GM12891 (cell line): ENCODE results near the gene ZBED3.

ENCODE experiments used
- POLR2A ChIP-seq: IDR thresholded peaks from 2 replicates; pipeline ENCODE4 v1.6.1; 2011; ENCODE audit warnings: low read depth, low read length, control low read depth
- POLR2AphosphoS5 ChIP-seq: IDR thresholded peaks from 2 replicates; pipeline ENCODE4 v1.6.1; 2011; ENCODE audit warnings: low read depth, low read length, control low read depth
- POU2F2 ChIP-seq: IDR thresholded peaks from 2 replicates; pipeline ENCODE4 v1.6.1; 2011; ENCODE audit warnings: low read depth, mild to moderate bottlenecking, control low read depth, low read length, moderate library complexity
- SPI1 ChIP-seq: IDR thresholded peaks from 2 replicates; pipeline ENCODE4 v1.6.1; 2011; ENCODE audit warnings: low read depth, low read length, control low read depth
- TAF1 ChIP-seq: IDR thresholded peaks from 2 replicates; pipeline ENCODE4 v1.6.1; 2011; ENCODE audit warnings: low read depth, low read length, control low read depth

DNA sequence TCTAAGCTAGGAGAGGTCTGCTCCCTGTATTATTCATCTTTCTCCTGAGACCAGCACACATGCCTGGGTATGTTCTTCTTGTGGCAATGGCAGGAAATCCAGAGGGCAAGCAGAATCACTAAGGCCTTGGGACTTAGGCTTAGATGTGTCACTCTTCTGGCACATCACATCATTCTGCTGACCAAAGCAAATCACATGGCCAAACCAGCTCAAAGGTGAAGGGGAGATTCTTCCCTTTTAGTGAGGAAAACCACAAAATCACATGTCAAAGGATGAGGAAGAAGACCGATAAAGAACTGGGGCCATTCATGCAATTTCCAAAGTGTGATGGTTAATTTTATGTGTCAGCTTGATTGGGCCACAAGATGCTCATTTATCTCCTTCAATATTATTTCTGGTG is 62.6 kb downstream of the ZBED3 start:
- TF ChIP-seq SPI1 (no peak), POLR2A (no peak), POLR2AphosphoS5 (no peak), TAF1 (no peak), POU2F2 (no peak)
